GM10266 (cell line): ENCODE data around the gene UROS.

ENCODE experiments used
- DNase-seq: peaks from one replicate; pipeline ENCODE4 v3.0.0; 2012; ENCODE audit errors: extremely low spot score
- CTCF ChIP-seq: IDR thresholded peaks from 2 replicates; pipeline ENCODE4 v1.5.1; 2012; ENCODE audit warnings: mild to moderate bottlenecking, low read depth; ENCODE audit not compliant: control insufficient read depth, insufficient read depth; ENCODE audit errors: missing control alignments

UROS gene

GRCh38 chr10:125845617-125846016, 22.6 kb upstream of the UROS start:
- DNase-seq, result no peak
- TF ChIP-seq CTCF, result no peak

- TF ChIP-seq CTCF, result no peak
- DNase-seq, result no peak
Observed at GRCh38 chr10:125844751-125845221, 21.7 kb upstream of the UROS start.

- TF ChIP-seq CTCF, result no peak
- no peak for DNase-seq
Observed at GRCh38 chr10:125843603-125844329, 20.7 kb upstream of the UROS start.

- TF ChIP-seq CTCF, result no peak
- DNase-seq, result no peak
Observed at GRCh38 chr10:125840955-125841354, 17.9 kb upstream of the UROS start.

GRCh38 chr10:125840406-125840805, 17.3 kb upstream of the UROS start:
- no peak for TF ChIP-seq CTCF
- no peak for DNase-seq

- DNase-seq, result no peak
- no peak for TF ChIP-seq CTCF
Observed at GRCh38 chr10:125838802-125839575, 15.9 kb upstream of the UROS start.

- DNase-seq, result no peak
- no peak for TF ChIP-seq CTCF
Observed at GRCh38 chr10:125836746-125837145, 13.7 kb upstream of the UROS start.
